ENCODE results near the gene TCF4. TPM values are rescaled to one million over a fixed set of nuclear protein-coding genes. Genes with fewer than 3 reads are reported as not detected.

The TCF4 gene
- total and polyA plus RNA-seq, 8 donors, result 5.1 to 187 (median 39.9) TPM

GRCh38 chr18:55421308-55421614, 166.7 kb downstream of the TCF4 start:
- intact Hi-C loops (cut with DNase I; ENCODE audit: low total_unique reads), result no loop called here
- no peak for DNase-seq
- TF ChIP-seq EP300 (IDR thresholded peaks at IDR 0.05), result no peak
- no peak for TF ChIP-seq POLR2AphosphoS5 (IDR thresholded peaks at IDR 0.05)
- TF ChIP-seq CTCF (IDR thresholded peaks at IDR 0.05), result no peak
- TF ChIP-seq POLR2A (IDR thresholded peaks at IDR 0.05), result no peak
- peaks cover 0 to 14% (median 5%) of the 10 kb centered on the region in 4 donors for H3K4me1 ChIP-seq
- peak overlapping the region in 4 of 5 donors; percentile 56 to 80 (median 64) for H3K27ac ChIP-seq
- H3K36me3 ChIP-seq, result no peaks in the 10 kb centered on the region
- peak overlapping the region in 1 of 4 donors; percentile 2 for H3K4me3 ChIP-seq
- H3K27me3 ChIP-seq, result no peaks in the 10 kb centered on the region
- WGBS, 5 donors, result 49 to 63% (median 57%) methylated on average over 4 of the region's 4 CpGs
- H3K9me3 ChIP-seq, result no peaks in the 10 kb centered on the region

GRCh38 chr18:55420665-55421307, 167.2 kb downstream of the TCF4 start:
- no peaks in the 10 kb centered on the region for H3K36me3 ChIP-seq
- peak in 1 of 2 donors; percentile 36 for DNase-seq
- peaks cover 0 to 14% (median 5%) of the 10 kb centered on the region in 4 donors for H3K4me1 ChIP-seq
- H3K9me3 ChIP-seq, result no peaks in the 10 kb centered on the region
- H3K27me3 ChIP-seq, result no peaks in the 10 kb centered on the region
- intact Hi-C loops (cut with DNase I; ENCODE audit: low total_unique reads), result no loop called here
- TF ChIP-seq EP300 (IDR thresholded peaks at IDR 0.05) (no peak), POLR2AphosphoS5 (IDR thresholded peaks at IDR 0.05) (no peak), CTCF (IDR thresholded peaks at IDR 0.05) (no peak), POLR2A (IDR thresholded peaks at IDR 0.05) (no peak)
- WGBS, 5 donors, result 37 to 46% (median 41%) methylated on average over 6 of the region's 6 CpGs
- H3K27ac ChIP-seq, result peak overlapping the region in 4 of 5 donors; percentile 56 to 80 (median 64)
- peak overlapping the region in 2 of 4 donors; percentile 0 to 11 for H3K4me3 ChIP-seq

- whole genome bisulfite sequencing, 5 donors, result 31 to 41% (median 39%) methylated on average over 7 of the region's 7 CpGs
- TF ChIP-seq EP300 (IDR thresholded peaks at IDR 0.05) (no peak), POLR2A (IDR thresholded peaks at IDR 0.05) (no peak), CTCF (IDR thresholded peaks at IDR 0.05) (no peak), POLR2AphosphoS5 (IDR thresholded peaks at IDR 0.05) (no peak)
- H3K4me1 ChIP-seq, result peaks cover 0 to 20% (median 8%) of the 10 kb centered on the region in 4 donors
Measured at GRCh38 chr18:55419947-55420664, 167.9 kb downstream of the TCF4 start.

GRCh38 chr18:55419132-55419946, 168.7 kb downstream of the TCF4 start:
- peak overlapping the region in 4 of 5 donors; percentile 56 to 80 (median 64) for H3K27ac ChIP-seq
- no peak overlapping the region for H3K4me3 ChIP-seq
- no peaks in the 10 kb centered on the region for H3K9me3 ChIP-seq
- no peaks in the 10 kb centered on the region for H3K27me3 ChIP-seq
- peaks cover 0 to 21% (median 9%) of the 10 kb centered on the region in 4 donors for H3K4me1 ChIP-seq
- H3K36me3 ChIP-seq, result no peaks in the 10 kb centered on the region
- intact Hi-C loops (cut with DNase I; ENCODE audit: low total_unique reads), result loop anchor here (5.0 to 10.0 kb wide), 2 partner anchors 168 to 1155 kb away; partner anchors contain the start of gene TCF4
- DNase-seq, result peak in 1 of 2 donors; percentile 51
- WGBS, 5 donors, result 59 to 78% (median 74%) methylated on average over 5 of the region's 5 CpGs
- TF ChIP-seq POLR2AphosphoS5 (IDR thresholded peaks at IDR 0.05) (no peak), EP300 (IDR thresholded peaks at IDR 0.05) (no peak), POLR2A (IDR thresholded peaks at IDR 0.05) (no peak), CTCF (IDR thresholded peaks at IDR 0.05) (no peak)

More at GRCh38 chr18:55419947-55420664, 167.9 kb downstream of the TCF4 start:
- peak overlapping the region in 4 of 5 donors; percentile 56 to 80 (median 64) for H3K27ac ChIP-seq
- intact Hi-C loops (cut with DNase I; ENCODE audit: low total_unique reads), result loop anchor here (5.0 to 10.0 kb wide), 2 partner anchors 167 to 1155 kb away; partner anchors contain the start of gene TCF4
- DNase-seq, result no peak
- H3K9me3 ChIP-seq, result no peaks in the 10 kb centered on the region
- no peaks in the 10 kb centered on the region for H3K36me3 ChIP-seq
- no peaks in the 10 kb centered on the region for H3K27me3 ChIP-seq
- H3K4me3 ChIP-seq, result peak overlapping the region in 2 of 4 donors; percentile 0 to 11

Measured in stomach (tissue), 9 donors.